SK-N-SH (cell line): Measurements from ENCODE around the gene DPPA5. TPM values are rescaled to one million over a fixed set of nuclear protein-coding genes. Genes with fewer than 3 reads are reported as not detected.
A peak's percentile ranks its signal among the peaks of the same experiment; 100 is the strongest.
"Not testable (repeated sequence)": the region's sequence is repeated elsewhere in the genome, so short reads cannot be mapped to it uniquely, and the experiment has no call there.

ENCODE experiments used
- CTCF ChIA-PET: fragments of 300-600, 350-600 bp; formaldehyde crosslinking; extraction: SDS; loops from one replicate; lab custom pipeline; 2021; lab: Yijun Ruan, JAX
- POLR2A ChIA-PET: fragments of 350-600 bp; sonication (Branson Sonifier 250); formaldehyde crosslinking; extraction: SDS; loops from one replicate; lab custom pipeline; 2020; ENCODE audit warnings: antibody characterized with exemption, inconsistent platforms; lab: Yijun Ruan, JAX
- DNase-seq: peaks from one replicate; pipeline ENCODE4 v3.0.0; 2012
- H2AFZ ChIP-seq: fragments of 200-600 bp; sonication (generic); 2 replicates; pipeline ENCODE4 v1.8.1; 2016; ENCODE audit warnings: antibody characterized with exemption, mild to moderate bottlenecking, low read depth
- H3F3A ChIP-seq: fragments of 200-600 bp; sonication (generic); replicated peaks from 2 replicates; pipeline ENCODE3; 2016; ENCODE audit warnings: antibody characterized with exemption, mild to moderate bottlenecking; ENCODE audit not compliant: insufficient read depth
- H3K27ac ChIP-seq, 2 experiments: fragments of 200-500 bp in 1 of 2; fragments of 200-600 bp in 1 of 2; sonication (Bioruptor generic) in 1 of 2; sonication (generic), shearing (Covaris generic) in 1 of 2; 2 replicates each; pipeline versions ENCODE4 v1.5.1 to v1.6.1; 2014 to 2016; ENCODE audit warnings: low read depth in 2 of 2, inconsistent platforms in 1 of 2, low read length in 1 of 2, mild to moderate bottlenecking in 1 of 2, mixed read lengths in 1 of 2
- H3K27me3 ChIP-seq: fragments of 200-600 bp; sonication (generic), shearing (Covaris generic); 2 replicates; pipeline ENCODE4 v1.6.1; 2016; ENCODE audit warnings: mixed run types; ENCODE audit not compliant: insufficient read depth
- H3K36me3 ChIP-seq, 2 experiments: fragments of 200-500 bp in 1 of 2; fragments of 200-600 bp in 1 of 2; sonication (Bioruptor generic) in 1 of 2; sonication (generic) in 1 of 2; replicated peaks in 1 of 2; 2 replicates each; pipeline versions ENCODE3 to v1.5.1; 2014 to 2016; ENCODE audit warnings: low read length in 1 of 2, mild to moderate bottlenecking in 1 of 2; ENCODE audit not compliant: insufficient read depth in 2 of 2, control insufficient read depth in 1 of 2
- H3K4me1 ChIP-seq, 2 experiments: fragments of 200-500 bp in 1 of 2; fragments of 200-600 bp in 1 of 2; sonication (Bioruptor generic) in 1 of 2; sonication (generic), shearing (Covaris generic) in 1 of 2; 2 replicates each; pipeline versions ENCODE4 v1.5.1 to v1.6.1; 2014 to 2016; ENCODE audit warnings: low read depth in 1 of 2, low read length in 1 of 2, mixed run types in 1 of 2; ENCODE audit not compliant: insufficient read depth in 2 of 2, control insufficient read depth in 1 of 2
- H3K4me2 ChIP-seq: fragments of 200-600 bp; sonication (generic), shearing (Covaris generic); 2 replicates; pipeline ENCODE4 v1.6.1; 2017; ENCODE audit warnings: mixed run types
- H3K4me3 ChIP-seq, 2 experiments: fragments of 200-500 bp in 1 of 2; fragments of 200-600 bp in 1 of 2; sonication (Bioruptor generic) in 1 of 2; sonication (generic), shearing (Covaris generic) in 1 of 2; 2 replicates each; pipeline versions ENCODE4 v1.5.1 to v1.8.1; 2014 to 2016; ENCODE audit warnings: low read depth in 2 of 2, inconsistent platforms in 1 of 2, low read length in 1 of 2, mild to moderate bottlenecking in 1 of 2, mixed read lengths in 1 of 2, moderate library complexity in 1 of 2
- H3K79me2 ChIP-seq: fragments of 200-600 bp; sonication (generic); 2 replicates; pipeline ENCODE4 v1.8.1; 2017; ENCODE audit warnings: mild to moderate bottlenecking; ENCODE audit not compliant: insufficient read depth
- H3K9ac ChIP-seq: fragments of 200-600 bp; sonication (generic); 2 replicates; pipeline ENCODE4 v1.6.1; 2017; ENCODE audit warnings: mixed run types
- H3K9me2 ChIP-seq: fragments of 200-600 bp; sonication (generic); 2 replicates; pipeline ENCODE4 v1.6.1; 2017; ENCODE audit warnings: mixed run types
- H3K9me3 ChIP-seq: fragments of 200-600 bp; sonication (generic); 2 replicates; pipeline ENCODE4 v1.6.1; 2017; ENCODE audit warnings: mixed run types, mild to moderate bottlenecking, moderate library complexity
- H4K20me1 ChIP-seq: fragments of 200-600 bp; sonication (generic); 2 replicates; pipeline ENCODE4 v1.6.1; 2017; ENCODE audit warnings: mild to moderate bottlenecking, mixed run types; ENCODE audit not compliant: insufficient read depth
- EZH2phosphoT487 ChIP-seq: fragments of 200-600 bp; sonication (generic); IDR thresholded peaks from 2 replicates; pipeline ENCODE4 v1.6.1; 2017; ENCODE audit warnings: low read depth, mixed run types, mild to moderate bottlenecking, antibody characterized with exemption, moderate library complexity, borderline replicate concordance
- GABPA ChIP-seq: IDR thresholded peaks from 2 replicates; pipeline ENCODE4 v1.4.0; 2012; ENCODE audit warnings: low read depth, mild to moderate bottlenecking
- MEF2A ChIP-seq: IDR thresholded peaks from 2 replicates; pipeline ENCODE4 v1.4.0; 2012; ENCODE audit warnings: low read depth, borderline replicate concordance
- POLR2AphosphoS5 ChIP-seq: IDR thresholded peaks from 2 replicates; pipeline ENCODE4 v1.6.1; 2012; ENCODE audit warnings: low read depth, low read length
- RAD21 ChIP-seq: IDR thresholded peaks from 2 replicates; pipeline ENCODE4 v1.6.1; 2012; ENCODE audit warnings: mild to moderate bottlenecking, low read length
- REST ChIP-seq: IDR thresholded peaks from 2 replicates; pipeline ENCODE4 v1.6.1; 2012; ENCODE audit warnings: mild to moderate bottlenecking, low read depth, low read length, moderate library complexity
- RXRA ChIP-seq: IDR thresholded peaks from 2 replicates; pipeline ENCODE4 v1.4.0; 2012; ENCODE audit warnings: low read depth, mild to moderate bottlenecking, borderline replicate concordance
- SIN3A ChIP-seq: IDR thresholded peaks from 2 replicates; pipeline ENCODE4 v1.6.1; 2012; ENCODE audit warnings: low read depth, mild to moderate bottlenecking, low read length, moderate library complexity, borderline replicate concordance
- TAF1 ChIP-seq: IDR thresholded peaks from 2 replicates; pipeline ENCODE4 v1.6.1; 2012; ENCODE audit warnings: low read depth, mild to moderate bottlenecking, low read length, moderate library complexity, borderline replicate concordance
- TEAD4 ChIP-seq: IDR thresholded peaks from 2 replicates; pipeline ENCODE4 v1.4.0; 2012; ENCODE audit warnings: mild to moderate bottlenecking, borderline replicate concordance; ENCODE audit not compliant: insufficient read depth
- USF1 ChIP-seq: IDR thresholded peaks from 2 replicates; pipeline ENCODE4 v1.4.0; 2012; ENCODE audit warnings: low read depth, borderline replicate concordance
- YY1 ChIP-seq: IDR thresholded peaks from 2 replicates; pipeline ENCODE4 v1.4.0; 2012; ENCODE audit warnings: low read depth, mild to moderate bottlenecking
- WGBS: methylation state at CpG from one replicate; pipeline ENCODE4 v1.1.6; 2017; ENCODE audit warnings: low lambda C conversion rate; 5-methylcytosine and 5-hydroxymethylcytosine counted together
- polyA plus RNA-seq, 3 experiments: library from polyadenylated mRNA; depleted of rRNA; stranded (reverse); fragments of >200 nt; gene quantifications; 2 replicates each; pipeline ENCODE4 v1.2.3, GENCODE V29; 2012
- TF ChIP-seq, protein P1 (sequence below): fragments of 200-600 bp; sonication (generic); IDR thresholded peaks from 2 replicates; pipeline ENCODE4 v1.6.1; 2017; ENCODE audit warnings: antibody characterized with exemption, mild to moderate bottlenecking, moderate library complexity
- TF ChIP-seq, protein P2 (sequence below): IDR thresholded peaks from 2 replicates; pipeline ENCODE4; 2012

Gene DPPA5
- polyA plus RNA-seq, 1 of the 3 experiments (the other 2 are of a cell fraction): not detected

GRCh38 chr6:73323323-73323722 is 30.8 kb downstream of the DPPA5 start:
- H3K9me3 ChIP-seq: no peaks in the 10 kb centered on the region
- DNase-seq: no peak
- H3K27ac ChIP-seq: no peak overlapping the region
- H2AFZ ChIP-seq: no peak overlapping the region
- no peak overlapping the region for H3K4me3 ChIP-seq
- CTCF ChIA-PET: interaction anchor here (1.0 kb wide), 1 partner anchor 37 kb away, joined by 5 read pairs; no protein-coding TSS in a partner anchor
- H3K79me2 ChIP-seq: no peaks in the 10 kb centered on the region
- H3K9me2 ChIP-seq: no peaks in the 10 kb centered on the region
- H3K4me2 ChIP-seq: no peak overlapping the region
- H3F3A ChIP-seq: no peaks in the 10 kb centered on the region
- POLR2A ChIA-PET: no interaction called here
- 89% methylated on average over 2 of the region's 2 CpGs for WGBS
- H3K4me1 ChIP-seq: no peaks in the 10 kb centered on the region
- no peak overlapping the region for H3K9ac ChIP-seq
- H4K20me1 ChIP-seq: no peaks in the 10 kb centered on the region
- no peaks in the 10 kb centered on the region for H3K27me3 ChIP-seq
- no peaks in the 10 kb centered on the region for H3K36me3 ChIP-seq
- no peak for TF ChIP-seq SIN3A
- TF ChIP-seq TEAD4: no peak

- H3K36me3 ChIP-seq: no peaks in the 10 kb centered on the region
- H3K4me2 ChIP-seq: no peak overlapping the region
- no peak overlapping the region for H3K4me3 ChIP-seq
- 89% methylated on average over 43 of the region's 61 CpGs for WGBS
- CTCF ChIA-PET: interaction anchor here (2.2 kb wide), 1 partner anchor 12 kb away, joined by 11 read pairs; no protein-coding TSS in a partner anchor
- no peak overlapping the region for H2AFZ ChIP-seq
- H3K9me3 ChIP-seq: no peaks in the 10 kb centered on the region
- H3K79me2 ChIP-seq: no peaks in the 10 kb centered on the region
- no peaks in the 10 kb centered on the region for H3F3A ChIP-seq
- POLR2A ChIA-PET: no interaction called here
- H3K27ac ChIP-seq: no peak overlapping the region
- no peaks in the 10 kb centered on the region for H3K9me2 ChIP-seq
- TF ChIP-seq POLR2AphosphoS5: no peak
- no peak for TF ChIP-seq REST
- no peak for TF ChIP-seq TAF1
- TF ChIP-seq TEAD4: no peak
- TF ChIP-seq USF1: no peak
- TF ChIP-seq, protein P1, sequence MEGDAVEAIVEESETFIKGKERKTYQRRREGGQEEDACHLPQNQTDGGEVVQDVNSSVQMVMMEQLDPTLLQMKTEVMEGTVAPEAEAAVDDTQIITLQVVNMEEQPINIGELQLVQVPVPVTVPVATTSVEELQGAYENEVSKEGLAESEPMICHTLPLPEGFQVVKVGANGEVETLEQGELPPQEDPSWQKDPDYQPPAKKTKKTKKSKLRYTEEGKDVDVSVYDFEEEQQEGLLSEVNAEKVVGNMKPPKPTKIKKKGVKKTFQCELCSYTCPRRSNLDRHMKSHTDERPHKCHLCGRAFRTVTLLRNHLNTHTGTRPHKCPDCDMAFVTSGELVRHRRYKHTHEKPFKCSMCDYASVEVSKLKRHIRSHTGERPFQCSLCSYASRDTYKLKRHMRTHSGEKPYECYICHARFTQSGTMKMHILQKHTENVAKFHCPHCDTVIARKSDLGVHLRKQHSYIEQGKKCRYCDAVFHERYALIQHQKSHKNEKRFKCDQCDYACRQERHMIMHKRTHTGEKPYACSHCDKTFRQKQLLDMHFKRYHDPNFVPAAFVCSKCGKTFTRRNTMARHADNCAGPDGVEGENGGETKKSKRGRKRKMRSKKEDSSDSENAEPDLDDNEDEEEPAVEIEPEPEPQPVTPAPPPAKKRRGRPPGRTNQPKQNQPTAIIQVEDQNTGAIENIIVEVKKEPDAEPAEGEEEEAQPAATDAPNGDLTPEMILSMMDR: no peak
- no peak for TF ChIP-seq RXRA
- no peak for TF ChIP-seq MEF2A
- no peak for TF ChIP-seq YY1
- no peak for TF ChIP-seq GABPA
- no peak for TF ChIP-seq RAD21
- TF ChIP-seq, protein P2, sequence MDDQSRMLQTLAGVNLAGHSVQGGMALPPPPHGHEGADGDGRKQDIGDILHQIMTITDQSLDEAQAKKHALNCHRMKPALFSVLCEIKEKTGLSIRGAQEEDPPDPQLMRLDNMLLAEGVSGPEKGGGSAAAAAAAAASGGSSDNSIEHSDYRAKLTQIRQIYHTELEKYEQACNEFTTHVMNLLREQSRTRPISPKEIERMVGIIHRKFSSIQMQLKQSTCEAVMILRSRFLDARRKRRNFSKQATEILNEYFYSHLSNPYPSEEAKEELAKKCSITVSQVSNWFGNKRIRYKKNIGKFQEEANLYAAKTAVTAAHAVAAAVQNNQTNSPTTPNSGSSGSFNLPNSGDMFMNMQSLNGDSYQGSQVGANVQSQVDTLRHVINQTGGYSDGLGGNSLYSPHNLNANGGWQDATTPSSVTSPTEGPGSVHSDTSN: no peak
- TF ChIP-seq EZH2phosphoT487: no peak
- H3K4me1 ChIP-seq: no peaks in the 10 kb centered on the region; a peak in 1 of 4 replicates
- H4K20me1 ChIP-seq: no peaks in the 10 kb centered on the region
- H3K27me3 ChIP-seq: no peaks in the 10 kb centered on the region
- DNase-seq: no peak
- no peak overlapping the region for H3K9ac ChIP-seq
Observed at GRCh38 chr6:73314577-73315492, 39.2 kb downstream of the DPPA5 start.

DNA sequence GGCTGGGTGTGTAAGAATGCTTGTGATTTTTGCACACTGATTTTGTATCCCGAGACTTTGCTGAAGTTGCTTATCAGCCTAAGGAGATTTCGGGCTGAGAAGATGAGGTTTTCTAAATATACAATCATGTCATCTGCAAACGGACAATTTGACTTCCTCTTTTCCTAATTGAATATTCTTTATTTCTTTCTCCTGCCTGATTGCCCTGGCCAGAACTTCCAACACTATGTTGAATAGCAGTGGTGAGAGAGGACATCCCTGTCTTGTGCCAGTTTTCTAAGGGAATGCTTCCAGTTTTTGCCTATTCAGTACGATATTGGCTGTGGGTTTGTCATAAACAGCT is 43.6 kb downstream of the DPPA5 start:
- H3K27ac ChIP-seq: peak overlapping the region in 1 of 2 experiments; percentile 28; a peak in 1 of 4 replicates
- H3K9me2 ChIP-seq, H3F3A ChIP-seq, DNase-seq, H4K20me1 ChIP-seq, H3K79me2 ChIP-seq, H3K4me1 ChIP-seq, POLR2A ChIA-PET, CTCF ChIA-PET, H3K9me3 ChIP-seq, H3K36me3 ChIP-seq, H3K27me3 ChIP-seq: not testable (repeated sequence)
- peak overlapping the region; percentile 50 for H3K9ac ChIP-seq
- peak overlapping the region; percentile 66 for H3K4me2 ChIP-seq
- H2AFZ ChIP-seq: peak overlapping the region; percentile 88
- WGBS: 36% methylated on average over 4 of the region's 4 CpGs
- peak overlapping the region; percentile 51 to 65 for H3K4me3 ChIP-seq
